ENCODE data around the gene DLGAP1.

DNA sequence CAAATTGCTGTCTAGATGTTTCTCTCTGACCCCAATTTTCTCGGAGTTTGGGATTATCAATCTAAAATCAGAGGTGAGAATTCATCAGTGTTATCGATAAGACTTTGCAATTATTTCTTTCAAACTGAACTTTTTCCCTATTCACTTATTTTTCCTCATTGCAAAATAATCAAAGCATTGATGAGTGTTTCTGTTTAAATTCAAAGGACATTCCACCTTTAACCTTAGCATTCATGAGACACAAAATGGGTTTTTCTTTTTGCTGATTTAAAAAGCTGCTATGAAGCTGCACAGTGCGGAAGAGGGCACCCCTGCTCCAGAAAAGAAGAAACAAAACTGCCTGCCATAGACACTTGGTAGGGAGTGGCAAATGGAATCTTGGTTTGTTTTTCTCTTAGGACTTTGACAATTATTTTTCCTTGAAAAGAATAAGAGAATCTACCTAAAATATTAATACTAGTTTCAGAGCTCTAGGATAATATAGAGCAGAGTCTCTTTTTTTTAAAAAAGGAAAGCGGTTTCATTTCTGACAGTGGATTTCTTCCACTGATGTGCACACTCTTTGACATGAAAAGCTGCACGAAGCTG is 801.8 kb downstream of the DLGAP1 start:
- peak; percentile 94 for TF ChIP-seq POLR2A (IDR thresholded peaks at IDR 0.05; ENCODE audit: low read length)
- no peak for TF ChIP-seq GATA1 (IDR thresholded peaks at IDR 0.05; ENCODE audit: low read depth, low read length)

All from erythroblast (primary cell).